Posterior cingulate gyrus (tissue), 11 donors: ENCODE measurements around the gene CMC4.

ENCODE experiments used
- DNase-seq, 10 donors: peaks; one replicate each; pipeline versions ENCODE4 v3.0.0 to v3.0.0-alpha.2; 2020 to 2021; ENCODE audit warnings: mixed read lengths in 3 of 10
- intact Hi-C: fragments of 100-400 bp; cut with DNase I; formaldehyde crosslinking; loops from one replicate; pipeline ENCODE4 v1.15.1; 2023

Gene CMC4

GRCh38 chrX:155056471-155056870 is 14.5 kb downstream of the CMC4 start:
- no peak for DNase-seq
- intact Hi-C loops: loop anchor here (2.0 kb wide), 1 partner anchor 76 kb away; no protein-coding TSS in a partner anchor

GRCh38 chrX:155055494-155055893 is 15.4 kb downstream of the CMC4 start:
- intact Hi-C loops: no loop called here
- DNase-seq: no peak

GRCh38 chrX:155054255-155054654 is 16.7 kb downstream of the CMC4 start:
- no peak for DNase-seq
- intact Hi-C loops: no loop called here

GRCh38 chrX:155053656-155054055 is 17.3 kb downstream of the CMC4 start:
- no peak for DNase-seq
- intact Hi-C loops: no loop called here

- intact Hi-C loops: no loop called here
- DNase-seq: no peak
These were observed 18.0 kb downstream of the CMC4 start for GRCh38 chrX:155052738-155053498.

- peak in 7 of 10 donors; percentile 11 to 92 (median 33) for DNase-seq
- intact Hi-C loops: no loop called here
These were observed 21.8 kb downstream of the CMC4 start for GRCh38 chrX:155048977-155049619.

- intact Hi-C loops: no loop called here
- no peak for DNase-seq
These were observed 24.0 kb downstream of the CMC4 start for GRCh38 chrX:155046811-155047528.

GRCh38 chrX:155046129-155046810 is 24.7 kb downstream of the CMC4 start:
- intact Hi-C loops: no loop called here
- DNase-seq: no peak

- intact Hi-C loops: no loop called here
- no peak for DNase-seq
These were observed 35.2 kb downstream of the CMC4 start for GRCh38 chrX:155035688-155036087.

GRCh38 chrX:155031657-155032056 is 39.3 kb downstream of the CMC4 start:
- DNase-seq: no peak
- intact Hi-C loops: no loop called here

- peak in 1 of 10 donors; percentile 55 for DNase-seq
- intact Hi-C loops: loop anchor here (5.0 kb wide), 1 partner anchor 43 kb away; the partner anchor contains the start of genes BRCC3, CMC4 and MTCP1
These were observed 42.1 kb downstream of the CMC4 start for GRCh38 chrX:155028877-155029291.

GRCh38 chrX:155028129-155028528 is 42.8 kb downstream of the CMC4 start:
- intact Hi-C loops: loop anchor here (5.0 kb wide), 1 partner anchor 44 kb away; the partner anchor contains the start of genes BRCC3, CMC4 and MTCP1
- no peak for DNase-seq

- intact Hi-C loops: loop anchor here (5.0 kb wide), 1 partner anchor 45 kb away; the partner anchor contains the start of genes BRCC3, CMC4 and MTCP1
- no peak for DNase-seq
These were observed 43.3 kb downstream of the CMC4 start for GRCh38 chrX:155027509-155028066.

- intact Hi-C loops: loop anchor here (5.0 kb wide), 1 partner anchor 45 kb away; the partner anchor contains the start of genes BRCC3, CMC4 and MTCP1
- peak; percentile 84 to 99 (median 90) for DNase-seq
These were observed 44.0 kb downstream of the CMC4 start, which contains the start of gene FUNDC2 for GRCh38 chrX:155026727-155027508. Gene FUNDC2, plus strand, starts transcription at chrX:155026844. Its CDS starts 95 bp downstream, at chrX:155026939.

GRCh38 chrX:155026420-155026726 is 44.6 kb downstream of the CMC4 start:
- DNase-seq: no peak
- intact Hi-C loops: loop anchor here (5.0 kb wide), 1 partner anchor 46 kb away; the partner anchor contains the start of genes BRCC3, CMC4 and MTCP1

GRCh38 chrX:155023907-155024833 is 46.8 kb downstream of the CMC4 start:
- peak in 1 of 10 donors; percentile 38 for DNase-seq
- intact Hi-C loops: no loop called here

- no peak for DNase-seq
These were observed 48.4 kb downstream of the CMC4 start, which contains the start of gene F8 for GRCh38 chrX:155022585-155022984. Gene F8, minus strand, starts transcription at chrX:155022723. Its CDS starts 171 bp downstream, at chrX:155022552.

GRCh38 chrX:155020591-155020990 is 50.3 kb downstream of the CMC4 start:
- no peak for DNase-seq
- intact Hi-C loops: no loop called here

More at GRCh38 chrX:155022585-155022984, 48.4 kb downstream of the CMC4 start, which contains the start of gene F8:
- intact Hi-C loops: no loop called here
